Measurements from ENCODE around the gene SRM.
"Not testable (repeated sequence)": the region's sequence is repeated elsewhere in the genome, so short reads cannot be mapped to it uniquely, and the experiment has no call there.

SRM gene

DNA sequence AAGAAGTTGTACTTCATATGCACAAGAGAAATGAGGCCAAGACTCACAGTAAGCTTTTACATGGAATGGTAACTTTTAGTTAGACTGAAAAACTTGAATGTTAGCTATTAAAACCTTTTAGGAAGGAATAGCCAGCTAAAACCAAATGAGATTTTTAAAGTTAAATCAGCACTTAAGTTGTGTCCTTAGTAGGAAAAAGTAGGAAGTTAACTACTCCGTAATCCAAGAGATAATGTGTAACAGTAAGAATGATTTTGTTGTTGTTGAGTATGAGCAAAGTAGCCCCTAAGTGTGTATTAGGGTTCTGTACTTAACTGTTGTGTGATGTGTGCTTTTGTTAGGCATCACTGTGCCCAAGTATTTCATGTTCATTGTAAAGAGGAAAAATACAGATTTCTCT is 34.2 kb downstream of the SRM start:
- FAIRE-seq (no peak), DNase-seq (ENCODE audit: extremely low spot score, insufficient read length, low read depth) (no peak)

DNA sequence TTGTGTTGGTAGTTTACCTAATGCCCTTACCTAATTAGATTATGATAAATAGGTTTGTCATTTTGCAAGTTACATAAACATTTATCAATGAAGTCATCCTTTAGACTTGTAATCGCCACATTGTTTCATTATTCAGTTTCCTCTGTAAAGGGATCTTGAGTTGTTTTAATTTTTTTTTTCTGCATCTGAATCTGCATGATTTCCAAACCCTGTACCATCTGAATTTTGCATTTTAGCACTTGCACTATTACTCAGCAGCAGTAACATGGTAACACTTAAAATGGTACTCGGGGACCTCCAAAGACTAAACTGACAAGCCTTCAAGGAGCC is 35.0 kb downstream of the SRM start:
- no peak for FAIRE-seq

DNA sequence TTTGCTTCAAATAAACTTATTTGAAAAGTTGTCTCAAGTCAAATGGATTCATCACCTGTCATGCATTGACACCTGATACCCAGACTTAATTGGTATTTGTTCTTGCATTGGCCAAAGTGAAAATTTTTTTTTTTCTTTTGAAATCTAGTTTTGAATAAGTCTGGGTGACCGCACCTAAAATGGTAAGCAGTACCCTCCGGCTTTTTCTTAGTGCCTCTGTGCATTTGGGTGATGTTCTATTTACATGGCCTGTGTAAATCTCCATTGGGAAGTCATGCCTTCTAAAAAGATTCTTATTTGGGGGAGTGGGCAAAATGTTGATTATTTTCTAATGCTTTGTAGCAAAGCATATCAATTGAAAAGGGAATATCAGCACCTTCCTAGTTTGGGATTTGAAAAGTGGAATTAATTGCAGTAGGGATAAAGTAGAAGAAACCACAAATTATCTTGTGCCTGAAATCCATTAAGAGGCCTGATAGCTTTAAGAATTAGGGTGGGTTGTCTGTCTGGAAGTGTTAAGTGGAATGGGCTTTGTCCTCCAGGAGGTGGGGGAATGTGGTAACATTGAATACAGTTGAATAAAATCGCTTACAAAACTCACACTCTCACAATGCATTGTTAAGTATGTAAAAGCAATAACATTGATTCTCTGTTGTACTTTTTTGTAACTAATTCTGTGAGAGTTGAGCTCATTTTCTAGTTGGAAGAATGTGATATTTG is 35.5 kb downstream of the SRM start:
- no peak for DNase-seq (ENCODE audit: extremely low spot score, insufficient read length, low read depth)
- FAIRE-seq = no peak

More for the DNA sequence above, 35.0 kb downstream of the SRM start:
- DNase-seq (ENCODE audit: extremely low spot score, insufficient read length, low read depth) = no peak

DNA sequence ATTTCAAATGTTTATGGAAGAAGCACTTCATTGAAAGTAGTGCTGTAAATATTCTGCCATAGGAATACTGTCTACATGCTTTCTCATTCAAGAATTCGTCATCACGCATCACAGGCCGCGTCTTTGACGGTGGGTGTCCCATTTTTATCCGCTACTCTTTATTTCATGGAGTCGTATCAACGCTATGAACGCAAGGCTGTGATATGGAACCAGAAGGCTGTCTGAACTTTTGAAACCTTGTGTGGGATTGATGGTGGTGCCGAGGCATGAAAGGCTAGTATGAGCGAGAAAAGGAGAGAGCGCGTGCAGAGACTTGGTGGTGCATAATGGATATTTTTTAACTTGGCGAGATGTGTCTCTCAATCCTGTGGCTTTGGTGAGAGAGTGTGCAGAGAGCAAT is 36.6 kb downstream of the SRM start:
- FAIRE-seq (no peak), DNase-seq (ENCODE audit: extremely low spot score, insufficient read length, low read depth) (no peak)

DNA sequence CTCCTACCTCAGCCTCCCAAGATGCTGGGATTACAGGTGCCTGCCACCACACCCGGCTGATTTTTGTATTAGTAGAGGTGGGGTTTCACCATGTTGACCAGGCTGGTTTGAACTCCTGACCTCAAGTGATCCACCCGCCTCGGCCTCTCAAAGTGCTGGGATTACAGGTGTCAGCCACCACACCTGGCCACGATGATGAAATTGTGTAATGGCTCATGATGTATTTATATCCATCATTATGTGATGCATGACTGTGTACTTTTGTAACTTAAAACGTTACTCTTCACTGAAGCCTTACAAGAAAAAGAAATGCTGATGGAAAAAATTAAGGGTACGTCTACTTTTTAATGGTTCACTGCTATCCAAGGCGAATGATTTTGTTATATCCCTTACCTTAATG is 39.8 kb downstream of the SRM start:
- DNase-seq (ENCODE audit: extremely low spot score, insufficient read length, low read depth) (no peak), FAIRE-seq (no peak)

DNA sequence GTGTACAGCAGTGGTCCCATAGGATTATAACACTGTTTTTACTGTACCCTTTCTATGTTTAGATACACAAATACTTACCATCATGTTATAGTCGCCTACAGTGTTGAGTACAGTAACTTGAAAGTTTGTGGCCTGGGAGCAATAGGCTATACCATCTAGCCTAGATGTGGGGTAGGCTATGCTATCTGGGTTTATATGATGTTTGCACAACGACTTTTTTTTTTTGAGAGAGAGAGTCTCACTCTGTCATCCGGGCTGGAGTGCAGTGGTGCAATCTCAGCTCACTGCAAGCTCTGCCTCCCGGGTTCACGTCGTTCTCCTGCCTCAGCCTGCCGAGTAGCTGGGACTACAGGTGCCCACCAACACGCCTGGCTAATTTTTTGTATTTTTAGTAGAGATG is 40.5 kb downstream of the SRM start:
- DNase-seq (ENCODE audit: extremely low spot score, insufficient read length, low read depth); FAIRE-seq: not testable (repeated sequence)

DNA sequence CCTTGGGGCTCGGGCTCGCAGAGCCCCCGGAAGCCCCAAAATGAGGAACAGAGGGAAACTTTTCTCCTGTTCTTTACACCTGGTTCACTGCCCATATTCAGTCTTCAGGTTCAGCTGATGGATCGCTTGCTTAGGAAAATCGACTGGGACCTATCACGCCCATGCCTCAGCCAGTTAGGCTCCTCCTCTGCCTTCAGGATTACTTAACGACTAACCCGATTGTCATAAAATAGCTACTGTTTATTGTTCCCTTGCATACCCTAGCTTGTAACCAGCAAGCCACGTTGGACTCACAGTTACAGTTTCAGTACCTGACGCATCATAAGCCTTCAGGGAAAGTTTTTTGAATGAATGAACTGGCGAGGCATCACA is 46.7 kb downstream of the SRM start:
- no peak for FAIRE-seq
- DNase-seq (ENCODE audit: extremely low spot score, insufficient read length, low read depth) = no peak

DNA sequence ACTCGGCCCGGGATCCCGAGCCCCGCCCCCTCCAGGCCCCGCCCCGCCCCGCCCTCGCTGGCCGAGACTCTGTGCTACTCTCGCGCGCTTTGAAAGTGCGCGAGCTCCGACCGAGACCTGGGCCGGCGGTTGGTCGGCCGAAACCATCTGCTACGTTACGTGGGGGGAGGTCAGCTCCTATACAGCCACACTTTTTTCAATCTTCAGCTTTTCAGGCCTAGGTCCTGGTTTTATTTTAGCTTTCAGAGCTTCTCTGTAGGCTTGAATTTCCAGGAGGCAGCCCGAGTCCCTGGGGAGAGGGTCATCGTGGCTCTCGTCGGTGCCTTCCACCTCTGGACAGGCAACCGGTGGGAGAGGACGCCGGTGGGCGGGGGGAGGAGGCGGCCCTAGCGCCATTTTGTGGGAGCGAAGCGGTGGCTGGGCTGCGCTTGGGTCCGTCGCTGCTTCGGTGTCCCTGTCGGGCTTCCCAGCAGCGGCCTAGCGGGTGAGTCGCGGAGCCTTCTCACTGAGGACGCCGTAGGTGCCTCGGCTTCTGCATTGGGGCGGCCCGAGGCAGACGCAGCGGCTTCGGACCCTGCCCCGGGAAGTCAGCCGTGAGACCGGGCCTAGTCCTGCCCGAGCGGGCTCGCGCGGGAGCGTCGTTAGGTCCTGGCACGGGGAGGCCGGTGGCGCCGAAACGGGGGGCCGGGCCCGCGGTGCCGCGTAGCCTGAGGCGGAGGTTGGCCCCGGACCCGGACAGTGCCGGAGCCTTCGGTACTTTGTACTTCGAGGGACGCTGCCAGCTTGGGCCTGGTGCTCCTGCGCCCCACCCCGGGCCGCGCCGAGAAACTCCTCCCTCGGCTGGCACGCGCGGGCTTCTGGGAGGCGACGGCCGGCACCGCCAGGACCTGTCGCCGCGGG is 47.3 kb downstream of the SRM start, which contains the start of gene TARDBP:
TARDBP (plus strand) TSS at position 395 of the 900 bp plus-strand sequence. CDS start 1,074 bp downstream, outside the sequence.
- FAIRE-seq = peak; percentile 65

More for the DNA sequence above, 47.3 kb downstream of the SRM start, which contains the start of gene TARDBP:
- DNase-seq (ENCODE audit: extremely low spot score, insufficient read length, low read depth) = peak; percentile 95
